NCI-H2196 (cell line): ENCODE data around the gene LAMA4.
A peak's percentile ranks its signal among the peaks of the same experiment; 100 is the strongest.

ENCODE experiments used
- DNase-seq: peaks from one replicate; lab custom pipeline; 2025; ENCODE audit not compliant: unreplicated experiment; lab: John Stamatoyannopoulos, UW

The LAMA4 gene

DNA sequence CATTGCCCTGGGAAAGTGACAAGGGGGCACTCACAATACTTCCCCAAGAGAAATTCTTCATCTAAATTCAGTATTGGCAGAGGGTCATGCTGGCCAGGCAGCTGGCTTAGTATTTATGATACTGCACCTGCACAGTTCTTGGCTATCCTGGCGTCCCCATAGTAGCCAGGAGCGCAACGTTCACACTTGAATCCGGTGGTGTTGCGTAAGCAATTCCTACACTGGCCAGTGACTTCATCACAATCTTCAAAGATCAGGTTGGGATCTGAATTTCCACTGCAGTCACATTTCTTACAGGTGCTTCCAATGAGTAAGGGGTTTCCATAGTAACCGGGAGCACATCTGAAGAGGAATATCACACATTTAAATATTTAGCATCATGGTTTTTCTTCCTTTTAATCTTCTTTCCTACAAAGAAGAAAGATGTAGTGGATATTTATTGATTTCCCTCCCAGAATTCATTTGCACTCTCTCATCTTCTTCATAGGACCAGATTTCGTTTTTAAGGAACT, 62.8 kb downstream of the LAMA4 start:
- peak; percentile 5 for DNase-seq

- no peak for DNase-seq
Measured at GRCh38 chr6:112190164-112190563, 64.2 kb downstream of the LAMA4 start.

DNA sequence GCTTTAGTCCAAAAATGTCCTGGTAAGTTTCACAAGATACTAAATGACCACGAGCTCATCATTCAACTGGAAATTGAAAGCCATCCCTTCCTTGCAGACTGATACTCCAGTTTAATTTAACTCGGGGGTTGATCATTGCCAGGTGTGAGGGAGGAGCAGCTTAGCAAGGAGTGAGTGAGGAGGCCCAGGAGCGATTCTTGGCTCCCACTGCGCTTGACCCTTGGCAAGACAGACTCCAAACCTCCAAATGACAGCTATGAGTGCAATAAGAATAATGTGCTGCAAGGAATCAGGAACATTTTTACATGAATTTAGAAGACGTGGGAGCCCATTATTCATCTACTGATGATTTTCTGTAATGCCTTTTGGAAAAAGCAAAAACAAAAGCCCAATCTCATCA, 64.9 kb downstream of the LAMA4 start:
- no peak for DNase-seq

- no peak for DNase-seq
Measured at GRCh38 chr6:112188906-112189305, 65.5 kb downstream of the LAMA4 start.

GRCh38 chr6:112187736-112188135, 66.6 kb downstream of the LAMA4 start:
- DNase-seq, result no peak

- no peak for DNase-seq
Measured at GRCh38 chr6:112184951-112185350, 69.4 kb downstream of the LAMA4 start.

GRCh38 chr6:112183271-112183671, 71.1 kb downstream of the LAMA4 start:
- DNase-seq, result no peak

- DNase-seq, result no peak
Measured at GRCh38 chr6:112181130-112181529, 73.2 kb downstream of the LAMA4 start.

DNA sequence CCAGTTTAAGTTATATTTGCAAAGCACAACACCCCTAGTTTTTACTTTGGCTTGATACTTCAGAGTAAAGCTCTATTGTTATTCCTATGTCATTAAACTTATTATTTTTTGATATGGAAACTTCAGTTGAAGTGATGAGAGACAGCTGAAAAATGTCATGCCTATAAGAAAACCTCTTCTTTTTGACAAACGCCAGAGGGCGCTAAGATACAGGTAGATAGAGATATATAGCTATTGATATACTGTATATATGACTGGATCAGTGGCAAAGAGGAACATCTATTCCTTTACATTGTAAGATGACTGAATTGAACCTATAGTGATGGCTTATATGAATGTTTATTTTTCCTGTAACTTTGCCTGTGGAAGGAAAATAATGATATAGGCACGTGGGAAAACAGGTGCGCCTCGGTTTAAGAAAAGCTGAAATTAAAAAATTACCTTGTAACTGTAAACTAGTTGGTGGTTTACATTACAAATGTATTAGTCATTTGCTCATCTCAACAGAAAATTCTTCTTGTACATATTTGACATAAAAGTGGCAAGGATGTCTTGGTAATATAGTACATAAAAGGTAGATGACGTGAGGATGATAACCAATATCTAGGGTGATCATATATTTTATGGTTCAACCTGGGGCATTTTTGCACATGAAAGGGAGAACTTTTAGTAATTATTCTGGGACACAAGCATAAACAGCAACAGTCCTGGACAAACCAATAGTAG, 74.1 kb downstream of the LAMA4 start:
- DNase-seq, result peak; percentile 70

DNA sequence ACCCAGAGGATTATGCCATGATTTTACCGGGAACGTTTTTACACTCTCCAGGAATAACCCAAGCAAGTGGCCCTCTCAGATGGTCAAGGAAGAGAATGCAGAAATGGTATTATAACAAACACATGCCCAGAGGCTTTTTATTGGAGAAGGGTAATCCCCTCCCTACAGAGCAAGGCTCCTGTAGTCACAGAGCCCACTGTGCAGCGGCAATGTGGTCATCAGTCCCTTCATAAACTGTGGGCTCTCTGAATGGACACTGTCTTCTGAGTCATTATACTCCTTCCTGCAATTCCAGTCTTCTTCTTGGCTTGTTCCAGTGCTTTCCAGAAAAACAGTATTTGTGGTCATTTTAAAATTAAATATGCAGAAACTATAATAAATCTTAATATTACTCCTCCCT, 74.7 kb downstream of the LAMA4 start:
- no peak for DNase-seq

DNA sequence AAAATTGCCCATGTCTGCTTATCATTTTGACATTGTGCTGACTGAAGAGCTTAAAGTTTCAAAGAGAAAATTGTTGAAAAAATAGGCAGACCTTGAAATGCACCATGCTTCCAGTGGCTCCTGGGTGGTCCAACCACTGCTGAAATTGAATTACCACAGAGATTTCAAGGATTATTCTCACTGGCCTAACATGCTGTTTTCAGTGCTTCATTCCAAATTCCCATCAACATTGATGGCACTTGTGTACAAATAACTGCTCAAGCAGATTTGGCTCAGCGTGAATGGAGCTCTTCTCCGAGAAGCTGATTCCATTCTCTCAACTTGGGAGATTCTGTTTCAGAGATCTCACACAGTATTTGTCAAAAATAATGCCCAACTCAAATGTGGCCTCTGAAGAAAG, 75.5 kb downstream of the LAMA4 start:
- no peak for DNase-seq

- no peak for DNase-seq
Measured at GRCh38 chr6:112177092-112177491, 77.3 kb downstream of the LAMA4 start.

DNA sequence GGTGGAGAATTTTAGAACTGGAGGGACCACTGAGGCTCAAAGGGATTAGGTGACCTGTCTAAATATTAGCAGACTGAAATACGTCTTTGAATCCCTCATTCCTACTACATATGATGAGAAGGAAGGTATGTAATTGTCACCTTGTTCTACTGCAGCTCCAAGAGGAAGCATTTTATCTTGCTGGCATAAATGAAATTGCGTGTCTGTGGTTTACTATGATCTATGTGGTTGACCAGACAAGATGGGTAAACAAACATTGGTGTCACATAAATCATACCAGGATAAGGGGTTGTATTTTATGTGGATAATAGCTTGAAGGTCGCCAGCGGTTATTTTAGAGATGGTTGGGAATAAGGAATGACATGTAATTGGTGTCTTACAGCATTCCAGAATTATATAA, 78.2 kb downstream of the LAMA4 start:
- DNase-seq, result no peak

- DNase-seq, result no peak
Measured at GRCh38 chr6:112173221-112173804, 81.1 kb downstream of the LAMA4 start.

DNA sequence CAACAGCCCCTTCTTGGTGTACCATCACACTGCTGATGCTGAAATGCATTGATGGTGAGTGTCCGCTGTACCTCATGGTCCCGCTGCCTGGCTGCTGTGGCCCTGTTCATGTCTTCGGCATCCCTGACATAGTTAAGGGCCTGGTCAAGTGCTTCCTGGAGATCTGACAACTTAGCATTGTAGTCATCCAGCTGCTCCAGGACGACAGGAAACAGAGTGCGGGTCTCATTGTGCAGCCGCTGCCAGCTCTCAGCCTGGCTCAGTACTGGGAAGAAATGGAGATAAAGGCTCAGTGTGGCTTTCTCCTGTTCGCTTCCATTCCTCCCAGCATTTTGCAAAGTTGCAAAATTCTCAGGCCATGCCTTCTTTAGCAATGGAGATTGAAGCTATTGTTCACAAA, 81.8 kb downstream of the LAMA4 start:
- no peak for DNase-seq

DNA sequence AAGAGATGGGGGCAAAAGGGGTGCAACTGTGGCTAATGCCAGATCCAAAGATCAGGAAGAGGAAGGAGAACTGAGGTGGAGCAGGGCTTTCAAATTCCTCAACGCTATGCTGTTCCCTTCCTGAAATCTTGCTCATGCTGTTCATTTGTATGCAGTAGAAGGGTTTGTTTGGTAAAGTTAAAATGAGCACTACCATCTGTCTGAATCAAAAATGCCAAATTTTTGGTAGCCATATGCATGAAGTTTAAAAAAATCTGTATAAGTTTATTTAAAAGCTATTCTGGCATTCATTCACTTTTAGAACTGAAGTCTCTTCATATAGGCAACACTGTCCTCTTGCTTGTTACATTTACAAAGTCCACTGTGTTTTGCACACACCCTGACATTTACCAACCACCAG, 84.8 kb downstream of the LAMA4 start:
- no peak for DNase-seq

- DNase-seq, result no peak
Measured at GRCh38 chr6:112163295-112164257, 90.8 kb downstream of the LAMA4 start.

DNA sequence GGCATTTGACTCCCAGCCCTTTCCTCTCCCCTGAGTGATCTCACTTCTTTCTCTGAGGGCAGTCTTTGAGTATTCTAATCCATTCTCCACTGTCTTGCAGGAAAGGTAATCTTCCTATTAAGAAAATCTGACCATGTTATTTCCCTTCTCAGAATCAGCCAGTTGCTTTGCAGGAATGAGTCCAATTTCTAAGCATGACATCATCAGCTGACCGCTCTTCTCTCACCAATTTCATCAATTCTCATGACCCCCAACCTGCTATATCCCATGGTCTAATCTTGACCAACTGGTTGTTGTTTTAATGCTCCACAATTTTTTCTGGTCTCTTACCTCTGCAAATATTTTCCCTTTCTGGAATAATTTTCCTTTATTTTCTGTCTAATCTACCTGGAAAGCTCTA, 93.6 kb downstream of the LAMA4 start:
- DNase-seq, result no peak

DNA sequence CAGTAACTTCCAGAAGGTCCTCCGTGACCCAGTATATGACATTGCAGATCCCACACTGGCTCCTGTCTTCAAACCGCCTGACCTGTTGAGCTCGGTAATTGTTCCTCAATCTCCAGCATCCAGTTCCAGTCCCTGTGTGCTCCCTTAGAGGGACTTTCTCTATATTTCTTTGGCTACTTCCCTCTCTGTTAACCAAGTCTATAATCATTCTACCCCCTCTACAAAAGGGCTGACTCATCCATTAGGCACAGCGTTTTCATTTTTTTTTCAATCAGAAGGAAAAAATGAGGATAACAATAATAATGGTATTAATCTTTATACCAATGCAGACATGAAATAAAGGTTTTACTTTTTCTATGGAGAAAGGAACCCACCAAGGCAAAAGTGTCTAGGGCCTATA, 97.7 kb downstream of the LAMA4 start:
- no peak for DNase-seq

- no peak for DNase-seq
Measured at GRCh38 chr6:112155886-112156285, 98.5 kb downstream of the LAMA4 start.

- DNase-seq, result no peak
Measured at GRCh38 chr6:112154711-112155110, 99.7 kb downstream of the LAMA4 start.
